Renal cortical epithelial cell (primary cell): Measurements from ENCODE around the gene SPIRE2. TPM values are rescaled to one million over a fixed set of nuclear protein-coding genes. Genes with fewer than 3 reads are reported as not detected.
"Not testable (repeated sequence)": the region's sequence is repeated elsewhere in the genome, so short reads cannot be mapped to it uniquely, and the experiment has no call there.

Experiments used
- DNase-seq: peaks from one replicate; pipeline ENCODE4 v3.0.0-alpha.2; 2011; ENCODE audit warnings: low read depth
- total RNA-seq: library from RNA; depleted of rRNA; stranded (reverse); fragments of >200 nt; gene quantifications from 2 replicates; pipeline ENCODE4 v1.2.3, GENCODE V29; 2014

Gene SPIRE2
- total RNA-seq, 1 donor from 2014 or later, result 6.0 TPM

GRCh38 chr16:89912143-89912542, 83.9 kb downstream of the SPIRE2 start:
- DNase-seq, result no peak

- DNase-seq, result no peak
Observed at GRCh38 chr16:89912627-89913026, 84.4 kb downstream of the SPIRE2 start.

GRCh38 chr16:89913408-89914387, 85.4 kb downstream of the SPIRE2 start:
- no peak for DNase-seq

- DNase-seq, result not testable (repeated sequence)
Observed at GRCh38 chr16:89914642-89915285, 86.5 kb downstream of the SPIRE2 start.

- no peak for DNase-seq
Observed at GRCh38 chr16:89915303-89916232, 87.3 kb downstream of the SPIRE2 start.

- DNase-seq, result peak; percentile 83
Observed at GRCh38 chr16:89917773-89918452, 89.6 kb downstream of the SPIRE2 start.

- DNase-seq, result no peak
Observed at GRCh38 chr16:89918453-89919347, 90.4 kb downstream of the SPIRE2 start, which contains the start of gene MC1R. Gene MC1R (plus strand): TSS chr16:89918862. CDS start chr16:89919259, 397 bp downstream.

GRCh38 chr16:89919535-89920406, 91.5 kb downstream of the SPIRE2 start:
- DNase-seq, result no peak

- DNase-seq, result peak; percentile 51
Observed at GRCh38 chr16:89920723-89921122, 92.4 kb downstream of the SPIRE2 start.

Other genes with a start within 250 kb of the SPIRE2 start
- 0.50 and 3.1 TPM in 2 replicates for gene DPEP1, start 214.8 kb upstream of the SPIRE2 start, total RNA-seq
- gene CHMP1A, start 170.8 kb upstream of the SPIRE2 start, total RNA-seq, result 109 and 119 TPM in 2 replicates
- 3.0 and 7.9 TPM in 2 replicates for gene SPATA33, start 170.6 kb upstream of the SPIRE2 start, total RNA-seq
- 33.9 and 56.5 TPM in 2 replicates for gene CDK10, start 141.8 kb upstream of the SPIRE2 start, total RNA-seq
- gene SPATA2L, start 126.8 kb upstream of the SPIRE2 start, total RNA-seq, result 22.7 and 34.7 TPM in 2 replicates
- gene VPS9D1, start 107.6 kb upstream of the SPIRE2 start, total RNA-seq, result 7.1 and 12.6 TPM in 2 replicates
- gene ZNF276, start 106.9 kb upstream of the SPIRE2 start, total RNA-seq, result 10.6 and 20.7 TPM in 2 replicates
- gene FANCA, start 11.8 kb upstream of the SPIRE2 start, total RNA-seq, result 3.6 and 13.0 TPM in 2 replicates
- 155 and 178 TPM in 2 replicates for gene TCF25, start 45.1 kb downstream of the SPIRE2 start, total RNA-seq
- gene MC1R, start 90.4 kb downstream of the SPIRE2 start, total RNA-seq, result 2.3 and 9.3 TPM in 2 replicates
- gene TUBB3, start 94.9 kb downstream of the SPIRE2 start, total RNA-seq, result 368 and 1,261 TPM in 2 replicates
- 84.7 and 105 TPM in 2 replicates for gene DEF8, start 120.3 kb downstream of the SPIRE2 start, total RNA-seq
- 14.4 and 24.2 TPM in 2 replicates for gene DBNDD1, start 191.0 kb downstream of the SPIRE2 start, total RNA-seq
- gene PRDM7, start 248.9 kb downstream of the SPIRE2 start, total RNA-seq, result not detected in 2 replicates